ENCODE measurements around the gene RETREG1.

Gene RETREG1

GRCh38 chr5:16603295-16603694 lies 13.5 kb downstream of the RETREG1 start:
- no peak for DNase-seq
- no peaks in the 10 kb centered on the region for H3K27me3 Mint-ChIP-seq
- H3K9me3 Mint-ChIP-seq, result no peaks in the 10 kb centered on the region
- H3K36me3 Mint-ChIP-seq (ENCODE audit: insufficient read depth), result peaks cover 7% of the 10 kb centered on the region
- H3K27ac Mint-ChIP-seq, result peak overlapping the region in 1 of 2 donors; percentile 66
- peaks cover 19 to 21% of the 10 kb centered on the region in 2 donors for H3K4me1 Mint-ChIP-seq (ENCODE audit: low read depth in 2 of 2)
- no peak for ATAC-seq (replicated peaks)
- no peak overlapping the region for H3K4me3 Mint-ChIP-seq

DNA sequence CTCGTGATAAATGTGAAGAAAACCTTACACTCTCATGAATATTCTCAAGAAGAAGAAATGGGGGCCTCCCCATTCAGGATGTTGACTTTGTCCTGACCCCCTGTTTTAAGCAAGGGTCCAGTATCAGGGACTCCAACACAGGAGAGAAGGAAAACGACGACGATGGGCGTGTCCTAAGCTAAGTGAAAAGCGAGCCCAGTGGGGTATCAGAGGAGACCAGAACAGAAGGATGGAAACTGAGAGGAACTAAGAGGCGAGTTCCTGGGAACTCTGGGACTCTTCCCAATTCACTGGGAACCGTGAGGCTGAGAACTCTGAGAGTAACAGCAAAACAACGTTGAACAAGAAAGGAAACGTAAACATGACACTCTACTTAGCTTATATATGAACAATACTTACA lies 14.6 kb downstream of the RETREG1 start:
- no peak overlapping the region for H3K4me3 Mint-ChIP-seq
- ATAC-seq (replicated peaks), result no peak
- peaks cover 25 to 27% of the 10 kb centered on the region in 2 donors for H3K4me1 Mint-ChIP-seq (ENCODE audit: low read depth in 2 of 2)

GRCh38 chr5:16600946-16601345 lies 15.9 kb downstream of the RETREG1 start:
- peaks cover 11% of the 10 kb centered on the region for H3K36me3 Mint-ChIP-seq (ENCODE audit: insufficient read depth)
- no peaks in the 10 kb centered on the region for H3K27me3 Mint-ChIP-seq
- peaks cover 22 to 23% of the 10 kb centered on the region in 2 donors for H3K4me1 Mint-ChIP-seq (ENCODE audit: low read depth in 2 of 2)
- H3K27ac Mint-ChIP-seq, result peak overlapping the region in 1 of 2 donors; percentile 26
- no peaks in the 10 kb centered on the region for H3K9me3 Mint-ChIP-seq
- no peak overlapping the region for H3K4me3 Mint-ChIP-seq
- DNase-seq (no peak), ATAC-seq (replicated peaks) (no peak)

More for the DNA sequence above, 14.6 kb downstream of the RETREG1 start:
- no peaks in the 10 kb centered on the region for H3K9me3 Mint-ChIP-seq
- no peak overlapping the region for H3K27ac Mint-ChIP-seq
- no peak for DNase-seq
- no peaks in the 10 kb centered on the region for H3K27me3 Mint-ChIP-seq
- H3K36me3 Mint-ChIP-seq (ENCODE audit: insufficient read depth), result peaks cover 11% of the 10 kb centered on the region

DNA sequence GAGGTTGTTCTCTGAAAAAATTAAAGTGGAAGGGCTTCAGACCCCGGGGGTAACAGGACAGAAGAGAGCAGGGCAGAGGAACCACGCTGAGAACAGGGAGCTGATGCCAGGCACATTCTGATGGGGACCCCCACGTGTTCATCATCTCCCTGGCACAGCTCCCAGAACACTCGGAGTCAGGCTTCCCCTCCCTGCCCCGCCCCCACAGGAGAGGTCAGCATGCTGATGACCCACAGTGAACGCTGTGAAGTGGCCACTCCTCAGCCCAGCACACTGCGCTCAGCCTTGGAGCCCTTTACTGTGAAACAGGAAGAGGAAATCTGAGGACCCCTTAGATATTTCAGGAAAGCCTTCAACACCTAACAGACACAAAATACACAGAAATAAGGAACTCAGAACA lies 16.4 kb downstream of the RETREG1 start:
- Mint-ChIP-seq H3K36me3 (ENCODE audit: insufficient read depth) (peaks cover 11% of the 10 kb centered on the region), H3K4me3 (no peak overlapping the region), H3K4me1 (ENCODE audit: low read depth in 2 of 2) (peaks cover 21 to 23% of the 10 kb centered on the region in 2 donors), H3K27me3 (no peaks in the 10 kb centered on the region), H3K27ac (peak overlapping the region in 1 of 2 donors; percentile 26), H3K9me3 (no peaks in the 10 kb centered on the region)
- no peak for ATAC-seq (replicated peaks)
- DNase-seq, result no peak

DNA sequence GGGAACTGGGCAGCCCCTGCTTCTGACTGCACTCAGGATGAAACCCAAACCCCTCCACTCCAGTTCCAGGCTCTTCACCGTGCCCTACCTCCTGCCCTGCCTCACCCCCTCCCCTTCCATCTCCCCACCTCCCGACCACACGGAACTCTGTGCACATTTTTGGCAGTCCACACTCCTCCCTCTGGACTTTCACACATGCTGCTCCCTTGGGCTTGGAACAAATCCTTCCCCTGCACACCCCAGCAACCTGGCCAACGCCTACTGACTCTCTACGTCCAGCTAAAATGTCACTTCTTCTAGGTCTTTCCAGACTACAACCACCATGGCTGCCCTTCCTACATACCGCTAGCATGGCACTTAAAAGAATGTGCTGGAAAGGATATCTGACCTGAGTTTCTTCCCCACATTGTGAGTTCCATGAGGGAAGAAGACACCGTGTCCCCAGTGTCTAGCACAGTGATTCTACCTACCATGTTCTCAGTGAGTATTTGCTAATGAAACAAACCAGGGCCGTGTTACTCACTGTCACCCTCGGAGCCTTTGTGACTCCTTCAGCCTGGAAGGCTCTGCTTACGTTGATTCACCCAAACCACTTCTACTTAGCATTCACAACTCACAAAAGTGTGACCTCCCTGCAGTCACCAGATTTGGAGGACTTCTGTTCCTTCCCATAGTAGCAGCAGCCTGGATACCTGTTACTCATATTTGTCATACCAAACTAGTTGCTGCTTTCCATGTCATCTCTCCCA lies 18.7 kb downstream of the RETREG1 start:
- DNase-seq, result no peak
- H3K36me3 Mint-ChIP-seq (ENCODE audit: insufficient read depth), result peaks cover 11% of the 10 kb centered on the region
- no peak overlapping the region for H3K27ac Mint-ChIP-seq
- ATAC-seq (replicated peaks), result no peak
- H3K27me3 Mint-ChIP-seq, result no peaks in the 10 kb centered on the region
- no peak overlapping the region for H3K4me3 Mint-ChIP-seq
- no peaks in the 10 kb centered on the region for H3K9me3 Mint-ChIP-seq
- peaks cover 23 to 28% of the 10 kb centered on the region in 2 donors for H3K4me1 Mint-ChIP-seq (ENCODE audit: low read depth in 2 of 2)

GRCh38 chr5:16596581-16596940 lies 20.2 kb downstream of the RETREG1 start:
- H3K4me1 Mint-ChIP-seq (ENCODE audit: low read depth in 2 of 2), result peaks cover 29 to 31% of the 10 kb centered on the region in 2 donors
- no peak for ATAC-seq (replicated peaks)
- no peak overlapping the region for H3K27ac Mint-ChIP-seq
- no peak overlapping the region for H3K4me3 Mint-ChIP-seq
- no peaks in the 10 kb centered on the region for H3K9me3 Mint-ChIP-seq
- no peaks in the 10 kb centered on the region for H3K27me3 Mint-ChIP-seq
- no peak for DNase-seq
- peaks cover 10% of the 10 kb centered on the region for H3K36me3 Mint-ChIP-seq (ENCODE audit: insufficient read depth)

DNA sequence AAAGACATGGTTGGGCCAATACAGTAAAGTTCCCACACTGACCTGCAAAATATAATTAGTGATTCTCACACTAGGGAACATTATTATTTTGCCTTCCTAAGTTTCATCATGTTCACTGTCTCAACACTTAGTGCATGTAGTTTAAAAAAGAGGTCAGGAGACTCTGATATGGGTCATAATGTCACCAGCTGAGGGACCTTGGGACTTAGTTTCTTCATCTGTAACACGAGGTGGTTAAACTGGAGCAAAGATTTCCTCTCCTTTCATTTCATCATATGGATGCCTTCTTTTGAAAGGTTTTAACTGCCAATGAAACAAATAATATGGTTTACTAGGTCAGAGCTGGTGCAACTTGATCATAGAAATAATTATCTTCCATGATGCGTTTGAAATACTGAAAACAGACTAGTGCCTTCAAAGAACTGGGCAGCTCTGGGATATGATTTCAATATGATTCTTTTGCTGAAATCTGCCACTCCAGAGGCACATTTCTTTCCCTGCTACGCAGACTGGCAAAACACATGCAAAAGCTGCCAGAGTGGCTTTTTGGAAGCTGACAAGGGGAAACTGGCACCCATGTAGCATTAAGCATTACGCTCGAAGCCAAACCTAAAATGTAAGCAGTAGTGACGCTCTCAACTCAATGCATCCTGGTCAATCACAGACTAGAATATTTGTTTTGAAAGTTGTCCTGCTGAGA lies 20.8 kb downstream of the RETREG1 start:
- H3K36me3 Mint-ChIP-seq (ENCODE audit: insufficient read depth), result peaks cover 8% of the 10 kb centered on the region
- no peaks in the 10 kb centered on the region for H3K27me3 Mint-ChIP-seq
- H3K4me3 Mint-ChIP-seq, result no peak overlapping the region
- ATAC-seq (replicated peaks) (no peak), DNase-seq (no peak)
- peaks cover 31 to 32% of the 10 kb centered on the region in 2 donors for H3K4me1 Mint-ChIP-seq (ENCODE audit: low read depth in 2 of 2)
- no peak overlapping the region for H3K27ac Mint-ChIP-seq
- H3K9me3 Mint-ChIP-seq, result no peaks in the 10 kb centered on the region

GRCh38 chr5:16593628-16594027 lies 23.2 kb downstream of the RETREG1 start:
- no peak overlapping the region for H3K4me3 Mint-ChIP-seq
- H3K9me3 Mint-ChIP-seq, result no peaks in the 10 kb centered on the region
- H3K4me1 Mint-ChIP-seq (ENCODE audit: low read depth in 2 of 2), result peaks cover 25 to 28% of the 10 kb centered on the region in 2 donors
- ATAC-seq (replicated peaks), result no peak
- no peak for DNase-seq
- peaks cover 12% of the 10 kb centered on the region for H3K36me3 Mint-ChIP-seq (ENCODE audit: insufficient read depth)
- H3K27me3 Mint-ChIP-seq, result no peaks in the 10 kb centered on the region
- H3K27ac Mint-ChIP-seq, result no peak overlapping the region

DNA sequence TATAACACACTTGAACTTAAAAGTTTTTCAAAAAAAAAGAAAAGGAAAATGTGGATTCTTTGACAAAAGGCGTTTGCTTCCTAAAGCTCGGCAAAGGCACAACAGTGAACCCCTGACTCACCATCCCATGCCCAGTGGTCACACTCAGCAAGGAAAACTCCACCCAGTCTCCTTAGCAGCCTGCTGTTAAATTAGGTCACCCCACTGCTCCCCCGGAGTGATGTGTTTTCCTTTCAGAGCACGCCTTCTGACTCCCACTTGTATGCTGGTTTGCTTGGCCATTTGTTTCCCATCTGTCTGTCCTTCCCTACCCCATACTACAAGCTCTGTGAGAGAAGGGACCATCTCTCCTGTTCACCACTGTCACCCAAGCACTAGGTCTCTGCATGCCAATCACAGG lies 23.8 kb downstream of the RETREG1 start:
- ATAC-seq (replicated peaks) (no peak), DNase-seq (no peak)
- Mint-ChIP-seq H3K4me1 (ENCODE audit: low read depth in 2 of 2) (peaks cover 24% of the 10 kb centered on the region in 2 donors), H3K27ac (no peak overlapping the region), H3K27me3 (no peaks in the 10 kb centered on the region), H3K36me3 (ENCODE audit: insufficient read depth) (peaks cover 11% of the 10 kb centered on the region), H3K4me3 (no peak overlapping the region), H3K9me3 (no peaks in the 10 kb centered on the region)

GRCh38 chr5:16592255-16592654 lies 24.5 kb downstream of the RETREG1 start:
- Mint-ChIP-seq H3K27me3 (no peaks in the 10 kb centered on the region), H3K4me1 (ENCODE audit: low read depth in 2 of 2) (peaks cover 20 to 22% of the 10 kb centered on the region in 2 donors), H3K4me3 (no peak overlapping the region), H3K27ac (no peak overlapping the region), H3K36me3 (ENCODE audit: insufficient read depth) (peaks cover 11% of the 10 kb centered on the region), H3K9me3 (no peaks in the 10 kb centered on the region)
- DNase-seq (no peak), ATAC-seq (replicated peaks) (no peak)

- ATAC-seq (replicated peaks) (no peak), DNase-seq (no peak)
- peaks cover 11% of the 10 kb centered on the region for H3K36me3 Mint-ChIP-seq (ENCODE audit: insufficient read depth)
- no peak overlapping the region for H3K4me3 Mint-ChIP-seq
- H3K9me3 Mint-ChIP-seq, result no peaks in the 10 kb centered on the region
- no peak overlapping the region for H3K27ac Mint-ChIP-seq
- H3K4me1 Mint-ChIP-seq (ENCODE audit: low read depth in 2 of 2), result peaks cover 18 to 20% of the 10 kb centered on the region in 2 donors
- no peaks in the 10 kb centered on the region for H3K27me3 Mint-ChIP-seq
Observed at GRCh38 chr5:16590685-16591084, 26.1 kb downstream of the RETREG1 start.

DNA sequence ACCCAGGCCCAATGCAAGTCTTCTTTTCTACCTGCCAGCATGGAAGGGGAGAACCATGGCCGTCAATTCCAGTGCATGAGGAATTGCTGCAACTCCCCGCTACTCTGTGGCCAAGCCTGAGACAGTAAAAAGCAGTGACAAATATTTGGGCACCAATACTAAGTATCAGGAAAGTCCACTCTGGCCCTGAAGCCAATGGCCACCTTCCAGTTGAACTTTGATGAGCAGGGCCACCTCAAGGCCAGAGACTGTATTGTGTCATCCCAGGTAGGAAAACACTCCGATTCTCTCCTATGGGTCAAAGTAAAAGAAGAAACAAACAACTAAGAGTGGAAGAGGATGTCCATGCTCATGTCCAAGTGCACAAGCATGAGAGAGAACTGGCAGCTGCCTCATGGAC lies 27.1 kb downstream of the RETREG1 start:
- ATAC-seq (replicated peaks), result no peak
- peaks cover 16 to 25% of the 10 kb centered on the region in 2 donors for H3K4me1 Mint-ChIP-seq (ENCODE audit: low read depth in 2 of 2)

GRCh38 chr5:16588434-16589214 lies 28.2 kb downstream of the RETREG1 start:
- H3K4me3 Mint-ChIP-seq, result no peak overlapping the region
- no peaks in the 10 kb centered on the region for H3K9me3 Mint-ChIP-seq
- DNase-seq, result no peak
- no peak overlapping the region for H3K27ac Mint-ChIP-seq
- ATAC-seq (replicated peaks), result no peak
- no peaks in the 10 kb centered on the region for H3K27me3 Mint-ChIP-seq
- peaks cover 14 to 25% of the 10 kb centered on the region in 2 donors for H3K4me1 Mint-ChIP-seq (ENCODE audit: low read depth in 2 of 2)
- H3K36me3 Mint-ChIP-seq (ENCODE audit: insufficient read depth), result peaks cover 11% of the 10 kb centered on the region

More for the DNA sequence above, 27.1 kb downstream of the RETREG1 start:
- Mint-ChIP-seq H3K9me3 (no peaks in the 10 kb centered on the region), H3K27ac (no peak overlapping the region), H3K4me3 (no peak overlapping the region), H3K27me3 (no peaks in the 10 kb centered on the region), H3K36me3 (ENCODE audit: insufficient read depth) (peaks cover 11% of the 10 kb centered on the region)
- DNase-seq, result no peak

Measured in effector memory CD8-positive, alpha-beta T cell (primary cell).